ENCODE results near the gene MUL1. TPM values are rescaled to one million over a fixed set of nuclear protein-coding genes. Genes with fewer than 3 reads are reported as not detected.

MUL1 gene
- total and polyA plus RNA-seq, 8 donors = 3.7 to 53.1 (median 12.9) TPM

DNA sequence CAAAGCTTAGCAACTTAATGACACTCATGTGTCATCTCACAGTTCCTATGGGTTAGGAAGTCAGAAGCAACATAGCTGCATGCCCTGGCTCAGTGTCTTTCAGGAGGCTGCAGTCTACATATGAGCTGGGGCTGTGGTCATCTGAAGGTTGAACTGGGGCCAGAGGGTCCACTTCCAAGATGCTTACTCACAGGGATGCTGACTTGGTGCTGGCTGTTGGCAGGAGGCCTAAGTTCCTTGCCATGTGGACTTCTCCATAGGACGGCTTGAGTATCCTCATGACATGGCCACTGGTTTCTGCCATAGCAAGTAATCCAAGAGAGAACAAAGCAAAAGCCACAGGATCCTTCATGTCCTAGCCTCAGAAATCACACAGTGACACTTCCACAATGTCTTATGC is 32.3 kb upstream of the MUL1 start:
- no peak for DNase-seq
- no peak for TF ChIP-seq POLR2AphosphoS5 (IDR thresholded peaks at IDR 0.05)
- no peak for TF ChIP-seq EP300 (IDR thresholded peaks at IDR 0.05)
- TF ChIP-seq POLR2A (IDR thresholded peaks at IDR 0.05) = no peak
- TF ChIP-seq, protein P1, sequence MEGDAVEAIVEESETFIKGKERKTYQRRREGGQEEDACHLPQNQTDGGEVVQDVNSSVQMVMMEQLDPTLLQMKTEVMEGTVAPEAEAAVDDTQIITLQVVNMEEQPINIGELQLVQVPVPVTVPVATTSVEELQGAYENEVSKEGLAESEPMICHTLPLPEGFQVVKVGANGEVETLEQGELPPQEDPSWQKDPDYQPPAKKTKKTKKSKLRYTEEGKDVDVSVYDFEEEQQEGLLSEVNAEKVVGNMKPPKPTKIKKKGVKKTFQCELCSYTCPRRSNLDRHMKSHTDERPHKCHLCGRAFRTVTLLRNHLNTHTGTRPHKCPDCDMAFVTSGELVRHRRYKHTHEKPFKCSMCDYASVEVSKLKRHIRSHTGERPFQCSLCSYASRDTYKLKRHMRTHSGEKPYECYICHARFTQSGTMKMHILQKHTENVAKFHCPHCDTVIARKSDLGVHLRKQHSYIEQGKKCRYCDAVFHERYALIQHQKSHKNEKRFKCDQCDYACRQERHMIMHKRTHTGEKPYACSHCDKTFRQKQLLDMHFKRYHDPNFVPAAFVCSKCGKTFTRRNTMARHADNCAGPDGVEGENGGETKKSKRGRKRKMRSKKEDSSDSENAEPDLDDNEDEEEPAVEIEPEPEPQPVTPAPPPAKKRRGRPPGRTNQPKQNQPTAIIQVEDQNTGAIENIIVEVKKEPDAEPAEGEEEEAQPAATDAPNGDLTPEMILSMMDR (IDR thresholded peaks at IDR 0.05) = no peak
- H3K4me3 ChIP-seq = no peak overlapping the region
- intact Hi-C loops (cut with DNase I; ENCODE audit: low total_unique reads) = no loop called here
- H3K27me3 ChIP-seq = peaks cover 0 to 59% (median 26%) of the 10 kb centered on the region in 3 donors
- H3K36me3 ChIP-seq = no peaks in the 10 kb centered on the region
- H3K9me3 ChIP-seq = no peaks in the 10 kb centered on the region
- peaks cover 0 to 11% (median 2%) of the 10 kb centered on the region in 4 donors for H3K4me1 ChIP-seq
- no peak overlapping the region for H3K27ac ChIP-seq
- WGBS, 5 donors = 80 to 95% (median 92%) methylated on average over 1 of the region's 1 CpG; no CpG with 5 or more reads in 1 of the 5 donors

DNA sequence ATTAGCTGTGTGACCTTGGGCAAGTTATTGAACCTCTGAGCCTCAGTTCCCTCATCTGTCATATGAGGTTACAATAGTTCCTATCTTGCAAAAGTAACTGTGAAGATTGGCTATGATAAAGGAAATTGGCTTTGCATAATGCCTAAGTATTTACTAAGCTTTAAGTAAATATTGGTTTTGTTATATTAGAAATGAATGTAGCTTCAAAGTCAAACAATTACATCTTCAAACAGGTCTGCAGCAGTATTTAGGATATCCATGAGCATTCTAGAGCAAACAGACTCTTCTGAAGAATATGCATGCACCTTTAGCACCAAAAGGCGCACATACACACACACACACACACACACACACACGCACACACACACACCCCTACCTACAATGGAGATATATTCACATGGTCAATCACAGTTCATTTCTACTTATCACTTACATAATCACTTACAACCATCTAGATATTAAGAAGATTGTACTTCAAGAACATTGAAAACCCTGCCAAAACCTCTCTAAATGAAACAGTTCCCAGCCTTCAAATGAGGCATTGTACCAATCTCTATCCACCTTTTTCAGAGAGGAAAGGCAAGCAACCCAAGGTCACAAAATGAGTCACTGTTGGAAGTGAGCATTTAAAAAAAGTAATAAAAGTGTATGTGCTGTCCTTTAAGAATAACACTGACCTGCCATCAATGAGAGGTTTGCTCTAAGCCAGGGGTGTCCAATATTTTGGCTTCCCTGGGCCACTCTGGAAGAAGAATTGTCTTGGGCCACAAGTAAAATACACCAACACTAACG is 31.0 kb upstream of the MUL1 start:
- H3K27ac ChIP-seq = no peak overlapping the region
- intact Hi-C loops (cut with DNase I; ENCODE audit: low total_unique reads) = no loop called here
- no peak for DNase-seq
- H3K9me3 ChIP-seq = no peaks in the 10 kb centered on the region
- no peak for TF ChIP-seq POLR2A (IDR thresholded peaks at IDR 0.05)
- no peak for TF ChIP-seq POLR2AphosphoS5 (IDR thresholded peaks at IDR 0.05)
- TF ChIP-seq EP300 (IDR thresholded peaks at IDR 0.05) = no peak
- TF ChIP-seq, protein P1 (IDR thresholded peaks at IDR 0.05) = no peak
- peaks cover 0 to 67% (median 20%) of the 10 kb centered on the region in 3 donors for H3K27me3 ChIP-seq
- 43 to 64% (median 61%) methylated on average over 3 of the region's 3 CpGs for WGBS, 5 donors
- H3K4me1 ChIP-seq = peaks cover 0 to 11% (median 2%) of the 10 kb centered on the region in 4 donors
- no peak overlapping the region for H3K4me3 ChIP-seq
- no peaks in the 10 kb centered on the region for H3K36me3 ChIP-seq

DNA sequence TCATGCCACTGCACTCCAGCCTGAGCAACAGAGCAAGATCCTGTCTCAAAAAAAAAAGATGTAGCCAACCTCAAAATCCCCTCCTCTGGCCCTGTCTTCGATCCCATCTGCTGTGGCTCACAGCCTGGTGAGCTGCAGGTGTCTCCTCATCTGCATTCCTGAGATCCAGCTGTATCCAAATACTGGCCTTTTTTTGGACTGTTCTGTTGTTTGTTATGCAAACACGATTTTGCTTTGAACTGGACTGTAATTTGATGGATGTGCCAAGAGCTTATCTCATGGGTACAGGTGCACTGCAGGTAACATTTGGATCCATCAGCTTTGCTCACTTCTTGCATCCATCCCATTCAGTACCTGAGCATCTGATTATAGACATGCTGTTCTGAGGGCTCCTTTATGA is 30.3 kb upstream of the MUL1 start:
- DNase-seq = no peak
- H3K4me1 ChIP-seq = peaks cover 0 to 11% (median 2%) of the 10 kb centered on the region in 4 donors
- H3K27me3 ChIP-seq = peaks cover 0 to 67% (median 22%) of the 10 kb centered on the region in 3 donors
- TF ChIP-seq, protein P1 (IDR thresholded peaks at IDR 0.05) = no peak
- no peak for TF ChIP-seq EP300 (IDR thresholded peaks at IDR 0.05)
- TF ChIP-seq POLR2A (IDR thresholded peaks at IDR 0.05) = no peak
- TF ChIP-seq POLR2AphosphoS5 (IDR thresholded peaks at IDR 0.05) = no peak
- H3K4me3 ChIP-seq = no peak overlapping the region
- intact Hi-C loops (cut with DNase I; ENCODE audit: low total_unique reads) = no loop called here
- no peak overlapping the region for H3K27ac ChIP-seq
- no peaks in the 10 kb centered on the region for H3K36me3 ChIP-seq
- WGBS, 5 donors = 11 to 35% (median 21%) methylated on average over 2 of the region's 2 CpGs
- no peaks in the 10 kb centered on the region for H3K9me3 ChIP-seq

DNA sequence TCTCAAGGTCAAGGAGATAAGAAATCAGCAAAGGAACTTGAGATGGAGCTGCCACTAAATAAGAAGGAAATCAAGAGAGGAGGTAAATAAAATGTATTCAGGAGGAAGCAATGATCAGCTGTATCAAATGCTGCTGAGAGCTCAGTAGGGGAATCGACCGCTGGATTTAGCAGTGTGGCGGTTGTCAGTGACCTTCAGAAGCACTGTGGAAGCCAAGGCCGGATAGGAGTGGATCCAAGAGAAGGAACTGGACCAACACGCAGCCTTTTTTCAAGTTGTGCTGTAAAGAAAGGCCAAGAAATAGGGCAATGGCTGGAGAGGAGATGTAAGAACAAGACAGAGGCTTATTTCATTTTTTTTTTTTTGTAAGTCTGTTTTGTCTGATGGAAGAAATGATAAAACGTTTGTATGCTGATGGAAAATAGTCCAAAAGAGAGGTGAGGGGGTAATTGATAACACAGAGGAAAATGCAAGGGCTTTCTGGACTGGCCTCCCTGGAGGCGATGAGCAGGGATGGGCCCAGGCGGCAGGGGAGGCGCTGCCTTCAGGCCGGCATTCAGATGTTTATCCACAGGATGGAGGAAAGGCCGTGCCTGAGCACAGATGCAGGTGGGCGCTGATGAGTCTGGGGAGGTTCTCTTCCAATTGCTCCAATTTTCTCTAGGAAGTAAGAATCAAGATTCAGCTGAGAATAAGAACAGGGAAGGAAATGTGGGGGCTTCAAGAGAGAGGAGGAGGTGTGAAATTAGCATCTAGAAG is 26.9 kb upstream of the MUL1 start:
- DNase-seq = no peak
- TF ChIP-seq POLR2A (IDR thresholded peaks at IDR 0.05) (no peak), POLR2AphosphoS5 (IDR thresholded peaks at IDR 0.05) (no peak), EP300 (IDR thresholded peaks at IDR 0.05) (no peak)
- TF ChIP-seq, protein P1 (IDR thresholded peaks at IDR 0.05) = no peak
- Histone ChIP-seq H3K4me3 (no peak overlapping the region), H3K27me3 (peaks cover 0 to 69% (median 24%) of the 10 kb centered on the region in 3 donors), H3K9me3 (no peaks in the 10 kb centered on the region), H3K27ac (no peak overlapping the region), H3K36me3 (no peaks in the 10 kb centered on the region), H3K4me1 (peaks cover 0 to 11% (median 2%) of the 10 kb centered on the region in 4 donors)
- 56 to 66% (median 61%) methylated on average over 12 of the region's 12 CpGs for WGBS, 5 donors
- intact Hi-C loops (cut with DNase I; ENCODE audit: low total_unique reads) = no loop called here
